Stimulated activated CD8-positive, alpha-beta memory T cell treated with anti-CD3 and anti-CD28 coated beads, Interleukin-15, amount 100 ng/mL, for 4 hours (primary cell): ENCODE measurements around the gene PDE11A.

Experiments
- DNase-seq, 2 donors: peaks; one replicate each; pipeline ENCODE4 v3.0.0-alpha.2; 2020; ENCODE audit warnings: low read depth in 2 of 2

Gene PDE11A

GRCh38 chr2:177923323-177923722 is 149.3 kb downstream of the PDE11A start:
- DNase-seq, result no peak

- no peak for DNase-seq
Measured at GRCh38 chr2:177921726-177922125, 150.9 kb downstream of the PDE11A start.

GRCh38 chr2:177917169-177917568 is 155.4 kb downstream of the PDE11A start:
- DNase-seq, result no peak

GRCh38 chr2:177916342-177916741 is 156.2 kb downstream of the PDE11A start:
- no peak for DNase-seq

- DNase-seq, result no peak
Measured at GRCh38 chr2:177914247-177914646, 158.3 kb downstream of the PDE11A start.

- no peak for DNase-seq
Measured at GRCh38 chr2:177909962-177910361, 162.6 kb downstream of the PDE11A start.

GRCh38 chr2:177908824-177909223 is 163.8 kb downstream of the PDE11A start:
- no peak for DNase-seq

GRCh38 chr2:177908182-177908581 is 164.4 kb downstream of the PDE11A start:
- DNase-seq, result no peak

- DNase-seq, result peak in 1 of 2 donors; percentile 8
Measured at GRCh38 chr2:177906041-177906718, 166.4 kb downstream of the PDE11A start.

- DNase-seq, result no peak
Measured at GRCh38 chr2:177905640-177906039, 166.9 kb downstream of the PDE11A start.

GRCh38 chr2:177902395-177903163 is 170.0 kb downstream of the PDE11A start:
- no peak for DNase-seq

- DNase-seq, result no peak
Measured at GRCh38 chr2:177900082-177900481, 172.5 kb downstream of the PDE11A start.

- no peak for DNase-seq
Measured at GRCh38 chr2:177897278-177897677, 175.3 kb downstream of the PDE11A start.

GRCh38 chr2:177896587-177896986 is 176.0 kb downstream of the PDE11A start:
- no peak for DNase-seq

GRCh38 chr2:177894546-177894945 is 178.0 kb downstream of the PDE11A start:
- DNase-seq, result no peak

GRCh38 chr2:177893880-177894279 is 178.7 kb downstream of the PDE11A start:
- no peak for DNase-seq

- DNase-seq, result no peak
Measured at GRCh38 chr2:177891533-177891932, 181.0 kb downstream of the PDE11A start.

- no peak for DNase-seq
Measured at GRCh38 chr2:177889818-177890460, 182.6 kb downstream of the PDE11A start.

- no peak for DNase-seq
Measured at GRCh38 chr2:177888581-177888980, 184.0 kb downstream of the PDE11A start.

GRCh38 chr2:177887722-177888121 is 184.9 kb downstream of the PDE11A start:
- DNase-seq, result no peak

- DNase-seq, result no peak
Measured at GRCh38 chr2:177886824-177887223, 185.8 kb downstream of the PDE11A start.

- DNase-seq, result no peak
Measured at GRCh38 chr2:177885828-177886466, 186.6 kb downstream of the PDE11A start.
